GM12864 (cell line): ENCODE measurements around the gene ESRP2.

Experiments
- DNase-seq: peaks from one replicate; pipeline ENCODE4 v3.0.0-alpha.2; 2011; ENCODE audit warnings: low read depth
- H3K4me3 ChIP-seq: 2 replicates; pipeline ENCODE4 v1.5.1; 2011; ENCODE audit warnings: mild to moderate bottlenecking, low read depth, low read length, control low read depth
- CTCF ChIP-seq: IDR thresholded peaks from 2 replicates; pipeline ENCODE4 v1.5.1; 2011; ENCODE audit warnings: low read depth, mild to moderate bottlenecking, moderate library complexity, low read length, control low read depth, inconsistent platforms; ENCODE audit errors: missing control alignments

Gene ESRP2

GRCh38 chr16:68272507-68273209, 36.7 kb upstream of the ESRP2 start:
- H3K4me3 ChIP-seq: no peak overlapping the region
- no peak for DNase-seq
- TF ChIP-seq CTCF: no peak

- no peak overlapping the region for H3K4me3 ChIP-seq
- TF ChIP-seq CTCF: no peak
- no peak for DNase-seq
These were observed 34.4 kb upstream of the ESRP2 start for GRCh38 chr16:68270353-68270752.

- H3K4me3 ChIP-seq: no peak overlapping the region
- TF ChIP-seq CTCF: no peak
- DNase-seq: no peak
These were observed 33.9 kb upstream of the ESRP2 start for GRCh38 chr16:68269793-68270192.

GRCh38 chr16:68267612-68268405, 31.9 kb upstream of the ESRP2 start:
- TF ChIP-seq CTCF: no peak
- no peak overlapping the region for H3K4me3 ChIP-seq
- DNase-seq: no peak

GRCh38 chr16:68265078-68265920, 29.4 kb upstream of the ESRP2 start:
- peak overlapping the region; percentile 79 for H3K4me3 ChIP-seq

More at GRCh38 chr16:68265078-68265920, 29.4 kb upstream of the ESRP2 start:
- no peak for TF ChIP-seq CTCF
- DNase-seq: no peak
